CD4-positive, alpha-beta T cell treated with Interferon gamma for 1 hour (primary cell): Measurements from ENCODE around the gene PRLR.
A peak's percentile ranks its signal among the peaks of the same experiment; 100 is the strongest.

Experiments used
- DNase-seq: peaks from one replicate; pipeline ENCODE4 v3.0.0-alpha.2; 2020

Gene PRLR

DNA sequence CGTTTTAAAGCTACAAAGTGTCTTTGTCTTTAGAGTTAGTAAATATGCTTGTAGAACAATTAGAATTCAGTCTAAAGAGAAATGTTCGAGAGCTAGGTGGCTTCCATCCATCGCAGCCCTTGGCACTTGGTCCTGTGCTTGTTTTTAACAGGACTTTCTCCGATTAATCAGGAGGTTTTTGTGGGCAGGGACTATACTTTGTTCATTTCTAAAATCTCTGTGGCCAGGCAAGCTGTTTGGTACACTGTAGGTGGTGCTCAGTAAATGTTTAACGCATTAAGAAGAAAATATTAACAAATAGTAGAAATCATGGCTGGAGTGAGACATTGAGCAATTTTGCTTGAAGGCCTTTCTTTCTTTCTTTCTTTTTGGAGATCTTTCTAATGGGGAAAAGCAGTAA lies 203.3 kb downstream of the PRLR start:
- DNase-seq: no peak

DNA sequence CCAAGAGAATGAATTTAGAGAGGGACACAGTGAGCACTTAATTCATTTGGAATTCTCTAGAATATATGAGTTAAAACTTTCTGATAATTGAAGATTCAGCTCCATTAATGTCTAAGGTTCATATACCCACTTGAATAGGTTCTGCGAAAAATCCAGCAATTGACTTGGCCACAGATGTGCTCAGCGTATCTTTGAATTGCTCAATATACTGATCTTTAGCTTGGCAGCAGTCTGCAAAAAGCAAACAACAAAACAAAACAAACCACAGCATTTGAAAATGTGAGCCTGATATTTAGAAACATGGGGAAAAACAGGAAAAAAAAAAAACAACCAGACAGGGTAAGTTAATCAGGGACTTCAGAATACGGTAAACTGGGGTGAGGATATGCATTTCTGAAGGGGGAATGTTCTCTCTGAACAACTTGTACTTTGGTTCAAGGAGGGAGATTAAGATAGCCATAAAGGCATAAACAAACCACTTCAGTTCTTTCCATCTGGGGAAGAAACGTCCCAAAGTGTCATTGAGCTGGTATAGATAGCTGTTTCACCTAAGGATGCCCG lies 203.9 kb downstream of the PRLR start:
- no peak for DNase-seq

DNA sequence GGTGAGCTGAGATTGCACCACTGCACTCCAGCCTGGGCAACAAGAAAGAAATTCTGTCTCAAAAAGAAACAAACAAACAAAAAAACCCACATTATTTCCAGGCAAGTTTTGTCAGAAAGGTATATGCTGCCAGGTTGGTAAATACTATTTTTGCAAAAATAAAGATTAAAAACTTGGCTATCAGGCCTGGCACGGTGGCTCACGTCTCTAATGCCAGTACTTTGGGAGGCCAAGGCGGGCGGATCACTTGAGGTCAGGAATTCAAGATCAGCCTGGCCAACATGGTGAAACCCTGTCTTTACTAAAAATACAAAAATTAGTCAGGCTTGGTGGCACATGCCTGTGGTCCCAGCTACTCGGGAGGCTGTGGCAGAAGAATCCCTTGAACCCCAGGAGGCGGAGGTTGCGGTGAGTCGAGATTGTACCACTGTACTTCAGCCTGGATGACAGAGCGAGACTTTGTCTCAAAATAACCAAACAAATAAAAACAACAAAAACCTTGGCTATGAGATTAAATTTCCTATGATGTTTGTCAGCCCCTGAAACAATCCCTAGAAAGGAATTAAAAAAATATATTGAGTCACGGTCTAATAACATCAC lies 205.3 kb downstream of the PRLR start:
- no peak for DNase-seq

DNA sequence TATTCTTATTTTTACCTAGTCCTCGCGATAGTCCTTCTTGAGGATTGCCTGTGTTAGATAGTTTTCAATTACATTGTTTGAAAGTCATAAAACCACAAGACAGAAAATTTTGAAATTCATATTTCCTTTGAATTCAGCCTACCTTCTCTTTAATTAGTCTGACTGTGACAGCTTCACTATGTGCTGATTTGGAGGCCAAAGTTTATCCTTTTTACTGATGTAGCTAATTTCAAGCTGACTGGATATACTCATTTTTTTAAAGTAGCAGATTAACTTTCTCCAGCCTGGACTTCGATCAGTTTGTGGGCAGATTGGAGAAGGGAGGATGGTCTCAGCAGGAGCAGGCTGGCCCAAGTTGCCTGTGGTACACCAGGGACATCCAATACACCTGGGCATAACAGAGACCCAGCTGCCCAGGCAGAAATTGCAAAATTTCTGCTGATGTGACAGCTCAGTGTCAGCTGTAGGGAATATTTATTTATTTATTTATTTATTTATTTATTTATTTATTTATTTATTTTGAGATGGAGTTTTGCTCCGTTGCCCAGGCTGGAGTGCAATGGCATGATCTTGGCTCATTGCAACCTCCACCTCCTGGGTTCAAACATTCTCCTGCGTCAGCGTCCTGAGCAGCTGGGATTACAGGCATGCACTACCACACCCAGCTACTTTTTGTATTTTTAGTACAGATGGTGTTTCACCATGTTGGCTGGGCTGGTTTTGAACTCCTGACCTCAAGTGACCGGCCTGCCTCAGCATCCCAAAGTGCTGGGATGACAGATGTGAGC lies 206.7 kb downstream of the PRLR start:
- no peak for DNase-seq

DNA sequence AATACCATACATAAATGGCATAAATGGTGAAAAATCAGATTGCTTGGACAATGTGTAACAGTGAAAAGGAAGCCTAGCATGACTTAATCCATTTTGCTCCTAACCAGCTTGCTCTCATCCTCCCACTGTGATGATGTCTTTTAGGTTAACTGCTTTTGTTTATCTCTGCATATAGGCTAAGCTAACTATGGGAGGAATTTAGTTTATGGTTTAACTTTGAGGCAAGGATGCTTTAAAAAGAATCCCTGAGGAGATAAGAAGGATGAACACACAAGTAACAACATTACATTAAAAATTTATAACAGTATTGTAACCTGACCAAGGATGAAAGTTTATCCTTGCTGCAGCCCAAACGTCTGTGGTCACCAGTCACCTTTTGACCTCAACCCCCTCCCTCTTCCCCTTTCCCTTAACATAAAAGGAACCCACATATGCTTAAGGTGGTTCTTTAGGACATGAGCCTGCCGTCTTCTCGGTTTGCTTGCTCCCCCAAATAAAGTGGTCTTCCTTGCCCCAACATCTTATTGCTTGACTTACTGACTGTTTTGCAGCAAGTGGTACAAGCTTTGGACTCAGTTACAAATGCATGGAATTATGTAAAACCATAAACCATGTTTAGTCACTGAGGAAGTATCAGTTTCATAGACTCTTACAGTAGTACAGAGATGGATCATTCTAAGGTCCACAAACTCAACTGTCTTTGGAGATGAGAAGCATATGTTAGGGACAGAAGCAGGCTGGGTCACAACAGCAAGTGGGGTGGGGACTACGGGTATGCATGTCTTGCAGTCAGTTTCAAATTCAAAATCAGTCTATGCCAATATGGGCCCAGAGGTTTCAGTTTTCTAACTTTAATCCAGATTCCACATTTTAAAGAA lies 213.9 kb downstream of the PRLR start:
- no peak for DNase-seq

DNA sequence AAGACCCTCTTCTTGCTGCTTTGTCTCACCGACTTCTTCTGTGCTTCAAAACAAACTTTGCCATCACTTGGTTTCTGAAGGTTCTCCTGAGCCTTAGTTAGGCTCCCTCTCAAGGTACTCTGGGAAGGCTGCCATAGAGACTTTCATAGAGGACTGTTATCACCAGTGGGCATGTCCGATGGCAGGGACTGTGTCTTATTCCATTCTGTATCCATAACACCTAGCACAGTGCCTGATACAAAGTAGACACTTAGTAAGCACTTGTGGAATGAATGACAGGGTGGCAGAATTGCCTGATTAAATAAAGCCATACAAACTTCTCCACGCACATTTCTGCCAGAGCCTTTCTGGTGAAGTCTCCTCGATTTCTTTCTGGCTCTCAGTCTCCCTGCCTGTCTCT lies 215.2 kb downstream of the PRLR start:
- no peak for DNase-seq

DNA sequence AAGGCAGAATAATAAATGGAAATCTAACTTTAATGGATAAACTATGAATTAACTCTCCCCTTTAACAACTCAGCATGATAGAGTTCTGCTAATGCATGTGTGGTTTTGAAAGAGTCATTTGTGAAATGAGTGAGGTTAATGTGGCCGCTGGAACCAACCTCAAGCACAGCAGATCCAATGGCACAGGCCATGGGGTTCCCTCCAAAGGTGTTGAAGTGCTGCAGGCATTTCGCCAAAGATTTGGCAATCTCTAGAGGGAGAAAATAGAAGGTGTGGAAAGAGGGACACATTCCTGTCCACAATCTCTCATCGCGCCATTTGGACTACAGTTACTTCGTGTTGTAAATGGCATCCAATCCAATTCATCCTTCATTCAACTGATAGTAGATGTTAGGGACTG lies 217.5 kb downstream of the PRLR start:
- no peak for DNase-seq

DNA sequence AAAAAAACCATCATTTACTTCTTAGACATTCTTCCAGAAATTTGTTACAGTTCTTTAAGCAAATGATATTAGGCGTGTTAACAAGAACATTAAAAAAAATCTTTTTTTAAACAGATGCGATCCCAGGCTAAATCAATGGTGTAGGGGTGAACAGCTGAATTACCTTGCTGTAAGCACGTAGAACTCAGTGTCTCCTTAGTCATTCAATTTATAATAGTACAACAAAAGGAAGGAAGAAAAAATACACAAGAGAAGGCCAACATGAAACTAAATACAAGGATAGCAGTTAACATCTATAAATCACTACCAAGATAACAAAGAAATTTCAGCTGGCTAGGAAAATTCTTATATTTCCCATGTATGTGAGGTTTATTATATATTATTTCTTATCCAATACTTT lies 217.9 kb downstream of the PRLR start:
- DNase-seq: no peak

DNA sequence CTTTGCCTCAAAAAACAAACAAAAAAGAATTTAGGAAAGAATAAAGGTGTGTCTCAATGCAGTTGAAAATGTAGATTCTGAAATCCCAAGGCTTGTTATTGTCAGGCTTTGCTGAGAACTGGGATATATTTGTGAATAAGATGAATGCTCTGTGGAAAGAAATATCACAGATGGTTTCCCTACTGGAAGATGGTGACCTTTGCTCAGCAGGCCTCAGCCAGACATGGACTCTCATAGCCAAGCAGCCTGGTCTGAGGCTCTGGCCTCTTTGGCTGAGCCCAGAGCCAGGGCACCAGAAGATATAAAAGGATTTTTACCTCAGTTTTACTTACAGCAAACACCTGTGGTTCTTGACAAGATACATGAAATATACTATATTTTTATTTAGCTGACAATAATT lies 219.6 kb downstream of the PRLR start:
- no peak for DNase-seq

DNA sequence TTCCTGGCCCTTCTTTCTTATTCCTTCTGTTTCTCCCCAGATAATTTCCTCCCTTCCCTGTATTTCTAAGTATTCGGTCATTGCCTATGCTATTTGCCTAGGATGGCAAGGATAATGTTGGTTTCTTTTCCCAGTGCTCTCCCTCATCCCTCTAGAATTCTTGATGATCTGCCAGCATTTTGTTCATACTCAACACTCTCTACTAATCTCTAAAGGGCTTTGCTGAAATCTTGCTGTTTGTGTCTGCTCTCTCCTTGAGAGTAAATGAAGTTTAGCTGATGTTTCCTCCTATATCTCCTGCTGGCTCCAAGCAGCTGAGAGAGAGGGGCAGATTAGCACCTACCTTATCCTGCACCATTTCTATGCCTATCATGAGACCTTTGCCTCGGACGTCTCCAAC lies 220.6 kb downstream of the PRLR start:
- no peak for DNase-seq

DNA sequence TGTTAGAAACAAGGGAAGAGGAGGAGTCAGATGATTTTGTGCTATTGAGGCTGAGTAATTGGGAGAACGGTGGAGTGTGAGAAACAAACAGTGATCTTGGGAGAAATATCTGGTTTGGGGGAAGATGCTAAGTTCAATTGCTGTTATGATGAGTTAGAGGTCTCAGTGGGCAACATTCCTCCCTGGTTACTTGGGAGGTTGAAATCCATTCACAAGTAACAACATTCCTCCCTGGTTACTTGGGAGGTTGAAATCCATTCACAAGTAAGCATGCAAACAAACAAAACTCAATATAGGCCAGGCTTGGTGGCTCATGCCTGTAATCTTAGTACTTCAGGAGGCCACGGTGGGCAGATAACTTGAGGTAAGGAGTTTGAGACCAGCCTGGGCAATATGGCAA lies 221.3 kb downstream of the PRLR start:
- DNase-seq: no peak

DNA sequence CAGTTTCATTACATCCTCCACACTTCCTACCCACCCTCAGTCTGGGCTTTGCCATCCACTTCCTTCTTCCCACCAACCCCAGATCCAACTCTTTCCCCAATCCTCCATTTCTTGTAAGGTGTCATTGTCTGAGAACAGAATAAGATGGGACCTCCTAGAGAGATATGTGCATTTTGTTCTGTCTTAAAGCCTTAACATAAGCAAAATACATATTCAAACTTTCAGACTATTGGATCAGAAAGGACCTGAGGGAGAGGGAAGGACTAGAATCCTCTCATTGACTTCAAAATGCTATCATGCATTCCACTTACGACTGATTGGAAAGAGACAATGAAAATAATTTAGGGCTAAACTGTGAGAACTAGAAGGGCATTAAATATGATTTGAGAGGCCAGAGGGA lies 225.5 kb downstream of the PRLR start:
- no peak for DNase-seq

DNA sequence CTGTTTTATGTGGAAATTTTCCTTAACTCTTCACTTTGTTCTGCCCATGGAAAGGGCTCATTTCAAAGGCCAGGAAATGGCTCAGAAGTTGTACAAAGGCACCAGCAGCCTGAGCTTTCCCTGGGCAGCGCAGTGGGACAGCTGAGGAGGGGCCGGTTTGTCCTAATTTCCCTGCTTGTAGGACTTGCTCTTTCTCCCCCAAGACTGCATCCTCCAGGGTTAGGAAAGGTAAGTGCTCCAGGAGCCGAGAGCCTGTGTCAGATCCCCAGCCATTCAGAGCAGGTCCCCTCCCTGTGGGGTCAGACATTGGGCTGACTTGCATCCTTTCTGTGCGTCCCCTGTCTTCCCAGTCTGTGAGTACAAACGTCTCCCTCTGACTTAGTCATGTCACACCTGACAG lies 226.1 kb downstream of the PRLR start:
- DNase-seq: no peak

DNA sequence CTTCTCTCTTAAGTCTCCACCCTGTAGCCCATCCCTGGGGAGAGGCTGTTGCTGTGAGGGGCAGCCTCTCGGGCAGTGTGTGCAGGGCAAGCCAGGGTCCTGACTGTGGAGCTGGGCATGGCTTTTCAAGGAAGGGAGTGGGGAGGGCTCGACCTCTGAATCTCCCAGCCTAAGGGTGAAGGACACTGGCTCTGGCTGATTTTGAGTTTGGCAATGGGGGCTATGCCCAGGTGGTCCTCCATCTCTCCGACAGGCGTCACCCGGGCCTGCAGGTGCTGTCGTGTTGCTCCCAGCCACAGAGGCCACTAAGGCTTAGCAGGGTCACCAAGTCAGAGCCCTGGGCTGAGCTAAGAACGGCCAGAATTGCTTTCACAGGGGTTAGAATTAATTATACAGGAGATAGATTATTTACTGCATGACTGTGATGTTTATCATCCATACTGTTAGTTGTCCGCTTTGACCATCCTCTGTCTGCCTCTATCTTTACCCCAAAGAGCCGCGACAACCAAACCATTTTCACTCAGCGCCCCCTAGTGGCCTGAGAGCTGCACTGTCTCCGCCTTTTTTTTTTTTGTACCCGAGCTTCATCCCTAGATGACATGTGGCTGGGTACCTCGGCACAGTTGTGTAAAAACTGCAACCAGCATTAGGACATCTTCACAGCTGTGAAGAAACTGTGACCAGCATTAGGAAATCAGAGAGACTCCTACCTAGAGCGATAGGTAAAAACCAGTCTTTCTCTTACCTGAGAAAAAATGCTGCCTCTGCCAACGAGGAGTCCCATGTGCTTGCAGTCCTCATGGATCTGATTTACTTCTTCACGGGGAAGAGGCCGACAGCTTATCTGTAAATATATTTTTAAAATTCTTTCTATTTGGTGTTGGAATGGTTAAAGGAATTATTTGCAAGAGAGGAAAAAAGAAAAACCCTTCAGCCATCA lies 227.0 kb downstream of the PRLR start:
- DNase-seq: peak; percentile 7

DNA sequence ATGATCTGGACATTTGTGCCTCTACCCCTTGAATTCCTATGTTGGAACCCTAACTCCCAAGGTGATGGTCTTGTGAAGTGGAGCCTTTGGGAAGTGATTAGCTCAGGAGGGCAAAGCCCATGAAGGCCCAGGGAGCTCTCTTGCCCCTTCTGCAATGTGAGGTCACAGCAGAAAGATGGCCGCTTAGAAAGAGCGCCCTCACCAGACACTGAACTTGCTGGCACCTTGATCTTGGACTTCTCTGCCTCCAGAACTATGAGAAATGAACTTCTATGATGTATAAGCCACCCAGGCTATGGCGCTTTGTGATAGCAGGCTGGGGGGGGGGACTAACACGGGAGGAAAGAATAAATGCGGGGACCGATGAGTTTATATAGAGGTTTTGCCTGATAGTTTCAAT lies 227.8 kb downstream of the PRLR start:
- DNase-seq: no peak

DNA sequence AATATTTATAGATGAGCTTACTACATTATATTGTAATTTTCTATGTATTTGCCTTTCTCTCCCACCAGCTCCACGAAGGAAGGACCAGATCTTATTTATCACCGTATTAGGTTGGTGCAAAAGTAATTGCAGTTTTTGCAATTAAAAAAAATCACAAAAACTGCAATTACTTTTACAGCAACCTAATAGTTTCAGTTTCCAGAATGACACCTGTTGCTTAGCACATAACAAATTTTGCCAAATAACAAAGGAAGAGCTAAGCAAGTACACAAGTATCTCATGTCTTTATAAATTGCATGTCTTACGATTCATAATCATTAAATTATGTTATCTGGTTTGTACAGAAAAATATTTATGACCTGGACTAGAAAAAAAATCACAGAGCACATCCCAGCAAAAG lies 228.4 kb downstream of the PRLR start:
- DNase-seq: no peak
